GM18499 (cell line): ENCODE data around the gene SRD5A2.

Source experiments
- ATAC-seq: cut with Tn5 transposase; IDR thresholded peaks from one replicate; pipeline ENCODE4 v1.9.1; 2021; ENCODE audit warnings: moderate number of reproducible peaks; ENCODE audit not compliant: insufficient read depth, unreplicated experiment

SRD5A2 gene

DNA sequence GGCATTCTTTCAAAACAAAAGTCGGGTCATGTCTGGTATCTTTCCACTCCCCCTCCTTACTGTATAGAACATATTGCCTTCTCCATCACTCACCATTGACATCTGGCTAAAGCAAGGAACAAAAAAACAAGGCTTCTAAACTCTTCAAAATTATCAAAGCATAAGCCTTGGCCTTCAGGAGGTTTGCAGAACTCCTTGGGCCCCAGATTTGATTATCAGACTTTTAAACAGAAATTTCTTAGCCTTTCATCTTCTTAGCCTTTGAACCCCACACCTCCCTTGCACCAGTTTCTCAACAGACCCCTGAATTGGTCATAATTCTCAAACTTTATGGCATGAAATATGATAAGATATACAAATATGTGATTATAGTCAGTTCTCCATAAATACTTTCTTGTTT, 106.4 kb downstream of the SRD5A2 start:
- no peak for ATAC-seq
